ENCODE results near the gene B4GALNT4.
"Not testable (repeated sequence)": the region's sequence is repeated elsewhere in the genome, so short reads cannot be mapped to it uniquely, and the experiment has no call there.

Gene B4GALNT4

DNA sequence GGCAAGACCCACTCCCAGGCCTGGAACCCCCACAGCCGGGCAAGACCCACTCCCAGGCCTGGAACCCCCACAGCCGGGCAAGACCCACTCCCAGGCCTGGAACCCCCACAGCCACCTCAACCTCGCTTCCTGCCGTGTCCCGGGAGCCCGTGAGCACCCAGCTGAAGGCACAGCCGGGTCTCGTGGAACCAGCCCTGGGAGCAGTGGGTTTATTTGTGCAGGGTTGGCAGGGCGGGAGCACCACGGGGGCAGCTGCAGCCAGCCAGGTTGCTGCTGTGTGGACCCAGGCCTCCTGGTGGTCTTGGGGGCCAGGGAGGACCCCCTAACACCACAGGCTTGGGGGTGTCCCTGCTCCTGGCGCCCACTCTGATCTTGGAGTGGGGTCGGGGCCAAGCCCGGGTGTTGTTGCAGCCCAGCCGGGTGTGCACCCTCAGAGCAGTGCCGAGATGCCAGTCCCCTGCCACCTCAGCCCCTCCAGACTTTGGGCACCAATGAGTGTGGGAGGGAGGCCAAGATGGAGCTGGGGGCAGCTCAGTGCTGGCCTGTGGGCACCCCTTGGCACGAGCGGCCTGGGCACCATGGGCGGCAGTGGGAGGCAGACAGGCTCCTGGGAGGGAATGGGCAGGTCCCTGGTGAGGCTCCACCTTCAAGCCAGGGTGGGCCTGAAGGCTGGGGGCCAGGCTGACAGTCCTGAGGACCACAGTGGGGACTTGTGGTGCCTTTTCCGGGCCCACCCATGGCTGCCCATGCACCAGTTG is 16.5 kb downstream of the B4GALNT4 start:
- Histone ChIP-seq H3K4me3 (ENCODE audit: low read length) (no peak overlapping the region), H3K27ac (ENCODE audit: low read depth, low read length) (no peak overlapping the region), H3K4me1 (ENCODE audit: control insufficient read depth, insufficient read depth, low read length) (no peaks in the 10 kb centered on the region), H3K9ac (ENCODE audit: low read length) (no peak overlapping the region), H3K36me3 (ENCODE audit: control insufficient read depth, insufficient read depth, low read length) (no peaks in the 10 kb centered on the region), H3K27me3 (ENCODE audit: control insufficient read depth, insufficient read depth, low read length) (no peaks in the 10 kb centered on the region)

- no peaks in the 10 kb centered on the region for H3K4me1 ChIP-seq (ENCODE audit: control insufficient read depth, insufficient read depth, low read length)
- H3K4me3 ChIP-seq (ENCODE audit: low read length) = no peak overlapping the region
- H3K27me3 ChIP-seq (ENCODE audit: control insufficient read depth, insufficient read depth, low read length) = no peaks in the 10 kb centered on the region
- H3K9ac ChIP-seq (ENCODE audit: low read length) = no peak overlapping the region
- no peaks in the 10 kb centered on the region for H3K36me3 ChIP-seq (ENCODE audit: control insufficient read depth, insufficient read depth, low read length)
- H3K27ac ChIP-seq (ENCODE audit: low read depth, low read length) = no peak overlapping the region
Measured at GRCh38 chr11:386483-386882, 17.2 kb downstream of the B4GALNT4 start.

DNA sequence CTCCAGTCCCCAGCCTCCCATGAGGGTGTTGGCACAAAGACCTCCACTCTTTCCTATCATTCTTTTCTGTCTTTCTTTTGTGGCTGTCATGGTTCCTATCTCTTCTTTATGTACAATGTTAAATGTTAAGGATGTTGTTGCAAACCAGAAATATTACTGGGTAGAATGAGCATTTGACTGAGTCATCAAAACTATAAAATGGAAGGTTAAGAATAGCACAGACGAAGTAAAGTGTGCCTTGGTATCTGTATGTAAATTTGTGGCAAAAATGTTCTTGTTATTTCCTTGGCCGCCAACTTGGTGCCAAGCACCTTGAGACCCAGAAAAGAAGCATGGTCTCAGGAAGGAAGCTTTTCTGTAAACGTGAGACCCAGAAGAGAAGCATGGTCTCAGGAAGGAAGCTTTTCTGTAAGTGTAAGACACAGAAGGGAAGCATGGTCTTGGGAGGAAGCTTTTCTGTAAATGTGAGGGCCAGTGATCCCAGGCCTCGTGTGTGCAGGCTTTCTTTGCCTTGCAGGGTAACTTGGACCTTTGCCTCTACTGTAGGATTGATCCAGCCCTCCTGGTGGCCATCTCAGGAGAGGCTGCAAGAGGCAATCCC is 18.0 kb downstream of the B4GALNT4 start:
- H3K27ac ChIP-seq (ENCODE audit: low read depth, low read length) = no peak overlapping the region
- H3K4me3 ChIP-seq (ENCODE audit: low read length) = no peak overlapping the region
- no peaks in the 10 kb centered on the region for H3K4me1 ChIP-seq (ENCODE audit: control insufficient read depth, insufficient read depth, low read length)
- H3K36me3 ChIP-seq (ENCODE audit: control insufficient read depth, insufficient read depth, low read length) = no peaks in the 10 kb centered on the region
- no peak overlapping the region for H3K9ac ChIP-seq (ENCODE audit: low read length)
- no peaks in the 10 kb centered on the region for H3K27me3 ChIP-seq (ENCODE audit: control insufficient read depth, insufficient read depth, low read length)

DNA sequence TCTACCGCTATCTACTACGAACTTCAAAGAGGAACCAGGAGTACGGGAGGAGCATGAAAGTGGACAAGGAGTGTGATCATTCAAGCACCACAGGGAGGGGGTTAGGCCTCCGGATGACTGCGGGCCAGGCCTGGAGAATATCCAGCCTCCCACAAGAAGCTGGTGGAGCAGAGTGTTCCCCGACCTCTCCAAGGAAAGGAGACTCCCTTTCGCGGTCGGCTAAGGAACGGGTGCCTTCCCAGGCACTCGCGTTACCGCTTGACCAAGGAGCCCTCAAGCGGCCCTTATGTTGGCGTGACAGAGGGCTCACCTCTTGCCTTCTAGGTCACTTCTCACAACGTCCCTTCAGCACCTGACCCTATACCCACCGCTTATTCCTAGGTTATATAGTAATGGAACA is 20.1 kb downstream of the B4GALNT4 start:
- H3K36me3 ChIP-seq (ENCODE audit: control insufficient read depth, insufficient read depth, low read length); H3K27ac ChIP-seq (ENCODE audit: low read depth, low read length); H3K9ac ChIP-seq (ENCODE audit: low read length); H3K4me1 ChIP-seq (ENCODE audit: control insufficient read depth, insufficient read depth, low read length); H3K4me3 ChIP-seq (ENCODE audit: low read length); H3K27me3 ChIP-seq (ENCODE audit: control insufficient read depth, insufficient read depth, low read length): not testable (repeated sequence)

- Histone ChIP-seq H3K27me3 (ENCODE audit: control insufficient read depth, insufficient read depth, low read length) (no peaks in the 10 kb centered on the region), H3K4me1 (ENCODE audit: control insufficient read depth, insufficient read depth, low read length) (no peaks in the 10 kb centered on the region), H3K9ac (ENCODE audit: low read length) (no peak overlapping the region), H3K36me3 (ENCODE audit: control insufficient read depth, insufficient read depth, low read length) (no peaks in the 10 kb centered on the region), H3K27ac (ENCODE audit: low read depth, low read length) (no peak overlapping the region), H3K4me3 (ENCODE audit: low read length) (no peak overlapping the region)
Measured at GRCh38 chr11:390175-390574, 20.9 kb downstream of the B4GALNT4 start.

DNA sequence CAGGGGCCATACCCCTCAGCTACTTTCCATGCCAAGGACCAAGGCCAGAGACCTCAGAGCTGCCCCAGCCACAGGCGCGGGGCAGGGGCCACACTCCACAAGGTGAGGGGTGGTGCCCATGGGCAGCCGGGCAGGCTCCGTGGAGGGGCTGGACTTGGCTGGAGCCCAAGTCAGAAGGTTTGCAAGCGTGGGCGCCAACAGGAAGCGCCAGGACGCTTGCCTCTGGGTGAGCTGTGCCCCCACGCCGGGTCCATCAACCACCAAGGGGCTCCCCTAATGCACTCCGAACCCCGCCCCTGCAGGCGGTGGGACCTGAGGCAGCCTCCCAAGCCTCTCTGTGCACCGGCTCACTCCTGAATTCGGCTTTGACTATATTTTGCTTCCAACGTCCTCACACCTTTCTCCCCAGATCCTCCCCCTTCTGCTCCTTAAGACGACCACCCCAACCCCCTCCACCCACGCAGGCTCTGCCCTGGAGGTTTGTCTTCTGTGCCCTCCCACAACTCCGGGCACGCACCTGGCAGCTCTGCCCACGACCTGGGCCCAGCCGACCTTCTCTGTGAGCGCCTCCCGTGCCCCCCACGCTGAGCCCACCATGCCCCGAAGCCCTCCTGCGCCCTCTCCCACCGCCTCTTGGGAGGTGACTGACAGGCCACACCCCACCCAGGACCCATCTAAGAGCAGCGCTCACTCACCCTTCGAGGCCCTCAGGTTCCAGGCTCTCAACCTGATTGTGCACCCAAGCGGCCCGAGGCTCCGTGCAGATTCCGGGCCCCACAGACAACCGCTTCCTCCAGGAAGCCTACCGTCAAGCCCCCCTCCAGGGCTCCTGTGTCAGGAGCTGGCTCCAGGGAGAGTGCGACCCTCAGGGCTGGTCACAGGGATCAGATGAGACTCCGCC is 22.1 kb downstream of the B4GALNT4 start:
- no peak overlapping the region for H3K27ac ChIP-seq (ENCODE audit: low read depth, low read length)
- no peak overlapping the region for H3K4me3 ChIP-seq (ENCODE audit: low read length)

GRCh38 chr11:392102-392777 is 22.9 kb downstream of the B4GALNT4 start:
- Histone ChIP-seq H3K4me1 (ENCODE audit: control insufficient read depth, insufficient read depth, low read length) (no peaks in the 10 kb centered on the region), H3K27ac (ENCODE audit: low read depth, low read length) (no peak overlapping the region), H3K27me3 (ENCODE audit: control insufficient read depth, insufficient read depth, low read length) (no peaks in the 10 kb centered on the region), H3K36me3 (ENCODE audit: control insufficient read depth, insufficient read depth, low read length) (no peaks in the 10 kb centered on the region), H3K4me3 (ENCODE audit: low read length) (no peak overlapping the region), H3K9ac (ENCODE audit: low read length) (no peak overlapping the region)

More for the DNA sequence above, 22.1 kb downstream of the B4GALNT4 start:
- Histone ChIP-seq H3K4me1 (ENCODE audit: control insufficient read depth, insufficient read depth, low read length) (no peaks in the 10 kb centered on the region), H3K36me3 (ENCODE audit: control insufficient read depth, insufficient read depth, low read length) (no peaks in the 10 kb centered on the region), H3K27me3 (ENCODE audit: control insufficient read depth, insufficient read depth, low read length) (no peaks in the 10 kb centered on the region), H3K9ac (ENCODE audit: low read length) (no peak overlapping the region)

DNA sequence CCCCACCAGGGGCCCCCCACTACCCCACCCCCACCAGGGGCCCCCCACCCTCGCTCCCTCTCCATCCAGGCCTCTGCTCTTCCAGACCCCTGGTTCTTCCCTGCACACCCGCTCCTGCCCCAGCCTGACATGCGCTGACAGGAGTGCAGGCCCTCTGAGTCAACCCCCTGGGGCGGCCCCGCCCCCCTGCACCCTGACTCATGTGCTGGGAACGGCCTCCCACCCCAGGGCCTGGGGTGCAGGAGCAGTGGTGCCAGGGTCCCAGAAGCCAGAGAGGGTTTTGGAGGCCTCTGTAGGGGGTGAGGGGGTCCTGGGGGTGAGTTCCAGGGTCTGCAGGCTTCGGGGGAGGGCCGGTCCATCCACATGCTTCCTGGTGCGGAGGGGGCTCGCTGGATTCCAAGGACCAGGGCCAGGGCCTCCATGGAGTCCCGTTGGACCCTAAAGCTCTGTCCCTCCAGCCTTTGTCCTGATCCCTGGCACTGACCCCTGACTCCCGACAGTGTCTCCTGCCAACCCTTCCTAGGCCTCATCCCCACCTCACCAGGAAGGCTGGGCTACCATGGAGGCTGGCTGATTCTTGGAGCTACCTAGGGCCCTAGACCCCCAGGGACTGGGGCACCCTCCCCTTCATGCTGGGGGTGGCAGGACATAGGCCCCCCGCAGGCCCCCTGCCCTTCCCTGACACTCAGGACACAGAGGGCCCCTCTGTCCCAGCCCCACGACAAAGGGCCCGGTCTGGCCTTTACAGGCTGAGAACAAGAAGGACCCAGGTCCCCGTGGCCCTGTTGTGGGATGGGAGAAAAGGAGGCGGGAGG is 24.1 kb downstream of the B4GALNT4 start:
- Histone ChIP-seq H3K9ac (ENCODE audit: low read length) (no peak overlapping the region), H3K27me3 (ENCODE audit: control insufficient read depth, insufficient read depth, low read length) (no peaks in the 10 kb centered on the region), H3K36me3 (ENCODE audit: control insufficient read depth, insufficient read depth, low read length) (no peaks in the 10 kb centered on the region), H3K27ac (ENCODE audit: low read depth, low read length) (no peak overlapping the region), H3K4me3 (ENCODE audit: low read length) (no peak overlapping the region), H3K4me1 (ENCODE audit: control insufficient read depth, insufficient read depth, low read length) (no peaks in the 10 kb centered on the region)

DNA sequence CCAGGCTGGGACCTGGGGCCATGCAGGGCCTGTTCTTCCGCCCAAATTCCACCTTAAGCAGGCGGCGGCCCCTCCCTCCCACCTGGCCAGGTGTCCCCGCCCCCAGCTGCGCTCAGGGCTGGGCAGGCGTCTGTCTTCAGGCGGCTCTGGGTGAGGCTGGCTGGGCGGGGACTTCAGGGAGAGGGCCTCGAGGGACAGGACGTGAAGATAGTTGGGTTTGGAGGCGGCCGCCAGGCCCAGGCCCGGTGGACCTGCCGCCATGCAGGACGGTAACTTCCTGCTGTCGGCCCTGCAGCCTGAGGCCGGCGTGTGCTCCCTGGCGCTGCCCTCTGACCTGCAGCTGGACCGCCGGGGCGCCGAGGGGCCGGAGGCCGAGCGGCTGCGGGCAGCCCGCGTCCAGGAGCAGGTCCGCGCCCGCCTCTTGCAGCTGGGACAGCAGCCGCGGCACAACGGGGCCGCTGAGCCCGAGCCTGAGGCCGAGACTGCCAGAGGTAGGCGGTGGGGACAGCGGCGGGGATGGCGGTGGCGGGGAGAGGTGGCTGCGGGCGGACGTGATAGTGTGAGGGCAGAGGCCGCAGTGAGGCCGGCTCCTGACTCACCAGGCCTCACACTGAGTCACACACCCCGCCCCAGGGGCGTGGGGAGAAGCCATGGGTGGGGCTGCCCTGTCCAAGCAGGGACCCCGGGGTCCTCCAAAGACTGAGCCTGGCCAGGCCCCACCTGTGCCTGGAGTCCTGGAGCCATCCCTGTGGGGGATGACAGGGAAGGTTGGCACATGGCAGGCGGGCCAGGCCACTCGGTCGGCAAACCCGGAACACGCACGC is 24.9 kb downstream of the B4GALNT4 start, which contains the start of gene PKP3:
PKP3 (plus strand) TSS at position 176 of the 824 bp plus-strand sequence; CDS start at position 260, 84 bp downstream.
- Histone ChIP-seq H3K4me3 (ENCODE audit: low read length) (peak within 1 kb of the TSS; percentile 20), H3K9ac (ENCODE audit: low read length) (peak within 1 kb of the TSS; percentile 22), H3K4me1 (ENCODE audit: control insufficient read depth, insufficient read depth, low read length) (no peaks in the 10 kb centered on the region), H3K36me3 (ENCODE audit: control insufficient read depth, insufficient read depth, low read length) (no peaks in the 10 kb centered on the region), H3K27ac (ENCODE audit: low read depth, low read length) (no peak within 1 kb of the TSS), H3K27me3 (ENCODE audit: control insufficient read depth, insufficient read depth, low read length) (peaks cover 3% of the 10 kb centered on the region)

- peak overlapping the region; percentile 41 for H3K4me3 ChIP-seq (ENCODE audit: low read length)
- peaks cover 6% of the 10 kb centered on the region for H3K27me3 ChIP-seq (ENCODE audit: control insufficient read depth, insufficient read depth, low read length)
- H3K4me1 ChIP-seq (ENCODE audit: control insufficient read depth, insufficient read depth, low read length) = no peaks in the 10 kb centered on the region
- H3K36me3 ChIP-seq (ENCODE audit: control insufficient read depth, insufficient read depth, low read length) = no peaks in the 10 kb centered on the region
- H3K27ac ChIP-seq (ENCODE audit: low read depth, low read length) = no peak overlapping the region
- H3K9ac ChIP-seq (ENCODE audit: low read length) = peak overlapping the region; percentile 22
Measured at GRCh38 chr11:394858-395655, 25.8 kb downstream of the B4GALNT4 start.
